HuH-7 (cell line): Measurements from ENCODE around the gene RUNDC3A.
"Not testable (repeated sequence)": the region's sequence is repeated elsewhere in the genome, so short reads cannot be mapped to it uniquely, and the experiment has no call there.

Source experiments
- DNase-seq: peaks from one replicate; pipeline ENCODE4 v3.0.0; 2011; ENCODE audit warnings: low spot score

Gene RUNDC3A

GRCh38 chr17:44359006-44359405, 50.6 kb downstream of the RUNDC3A start:
- no peak for DNase-seq

DNA sequence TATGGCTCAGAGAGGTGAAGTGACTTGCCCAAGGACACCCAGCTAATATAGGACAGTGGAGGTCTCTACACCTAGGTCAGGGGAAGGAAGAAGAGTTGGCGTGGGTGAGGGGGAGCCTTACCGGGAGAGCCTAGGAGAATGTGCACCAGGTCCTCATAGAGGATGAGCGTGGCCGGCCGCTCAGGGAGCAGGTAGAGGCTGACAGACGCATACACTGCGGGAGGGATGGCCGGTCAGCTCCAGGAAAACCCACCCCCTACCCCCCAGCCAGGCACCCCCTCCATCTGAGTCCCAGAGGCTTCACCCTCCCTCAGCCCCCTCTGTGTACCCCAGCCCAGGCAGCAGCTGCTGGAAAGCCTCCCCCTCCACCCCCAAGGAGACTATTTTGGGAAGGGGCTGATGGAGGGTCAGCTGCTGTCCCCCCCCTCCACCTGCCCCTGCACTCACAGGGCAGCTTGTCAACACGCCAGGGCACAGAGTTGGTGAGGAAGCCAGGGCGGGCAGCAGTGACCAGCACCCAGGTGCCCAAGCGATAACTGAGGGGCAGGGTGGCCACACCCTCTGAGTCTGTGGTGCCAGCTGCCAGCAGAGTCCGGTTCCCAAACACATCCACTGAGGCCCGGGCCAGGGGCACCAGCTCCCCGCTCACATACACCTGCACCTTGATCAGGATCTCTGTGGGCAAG, 51.2 kb downstream of the RUNDC3A start:
- DNase-seq = no peak

GRCh38 chr17:44360144-44360533, 51.7 kb downstream of the RUNDC3A start:
- no peak for DNase-seq

- no peak for DNase-seq
Measured at GRCh38 chr17:44360826-44361225, 52.4 kb downstream of the RUNDC3A start.

DNA sequence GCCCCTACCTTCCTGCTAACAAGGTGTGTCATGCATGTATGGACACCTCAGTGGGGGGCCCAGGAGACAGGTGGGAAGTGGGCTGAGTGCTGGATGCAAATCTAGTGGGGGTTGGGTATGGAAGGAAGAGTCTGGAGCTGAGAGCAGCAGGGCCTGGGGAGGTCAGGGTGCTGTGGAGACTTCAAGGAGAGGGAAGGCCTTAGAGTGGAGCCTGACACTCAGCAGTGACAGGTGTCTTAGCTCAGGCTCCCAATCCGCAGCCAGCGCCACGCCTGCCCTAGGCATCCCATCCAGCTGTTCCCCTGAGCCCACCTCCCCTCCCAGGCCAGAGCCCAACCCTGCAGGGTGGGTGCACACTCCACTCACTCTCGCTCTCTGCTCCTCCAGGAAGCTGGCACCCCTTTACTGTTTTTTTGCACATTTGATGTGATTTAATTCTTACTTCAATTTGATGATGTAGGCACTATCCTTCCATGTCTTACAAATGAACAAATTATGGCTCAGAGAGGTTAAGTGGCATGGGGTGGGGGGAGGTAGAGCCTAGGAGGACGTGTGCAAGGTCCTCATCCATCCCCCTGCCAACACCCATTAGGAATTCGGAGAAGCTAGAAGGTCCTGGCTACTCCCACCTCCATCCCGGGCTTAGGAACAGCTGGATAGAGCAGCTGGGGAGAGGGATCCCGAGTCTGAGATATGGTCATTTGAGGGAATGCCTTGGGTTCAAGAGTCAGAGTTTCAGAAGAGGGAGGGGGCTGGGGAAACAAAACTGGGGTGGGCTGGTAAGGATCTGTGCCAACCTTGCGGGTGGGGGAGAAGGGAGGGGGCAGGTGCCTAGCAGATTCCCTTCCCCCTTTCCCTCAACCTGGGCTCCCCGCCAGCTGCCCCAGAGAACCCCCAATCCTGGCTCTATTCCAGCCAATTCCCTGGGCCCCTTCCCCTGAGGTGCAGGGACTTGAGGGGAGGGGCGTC, 53.2 kb downstream of the RUNDC3A start:
- DNase-seq = no peak

GRCh38 chr17:44362459-44362948, 54.1 kb downstream of the RUNDC3A start:
- no peak for DNase-seq

GRCh38 chr17:44362949-44363612, 54.7 kb downstream of the RUNDC3A start:
- DNase-seq = peak; percentile 73

DNA sequence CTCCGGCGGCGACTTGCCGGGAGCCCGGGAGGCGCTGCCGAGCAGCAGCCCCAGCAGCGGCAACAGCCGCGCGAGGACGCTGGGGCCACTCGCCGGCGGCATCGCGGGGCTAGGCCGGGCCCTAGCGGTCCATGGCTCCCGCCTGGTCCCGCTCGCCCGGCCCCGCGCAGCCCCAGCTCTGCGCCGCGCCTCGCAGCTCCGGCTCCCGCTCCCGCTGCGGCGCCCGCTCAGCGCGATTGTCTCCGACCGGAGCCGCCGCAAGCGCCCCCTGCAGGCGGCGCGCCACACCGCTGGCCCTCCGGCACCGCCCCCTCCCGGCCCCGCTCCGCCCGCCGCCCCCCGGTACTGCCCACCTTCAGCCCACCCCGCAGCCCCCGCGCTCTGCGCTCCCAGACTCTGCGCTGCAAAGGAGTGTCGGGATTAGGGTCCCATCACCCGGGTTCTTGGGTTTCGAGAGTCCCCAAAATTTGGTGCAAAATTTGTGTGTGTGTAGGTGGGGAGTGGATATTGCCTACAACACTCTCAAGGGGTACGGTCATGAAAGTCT, 55.3 kb downstream of the RUNDC3A start, which contains the start of gene FAM171A2:
Gene FAM171A2 (minus strand): TSS at position 241 of the 547 bp plus-strand sequence. CDS start 139 bp downstream, at position 102.
- peak; percentile 85 for DNase-seq

- not testable (repeated sequence) for DNase-seq
Measured at GRCh38 chr17:44365051-44365450, 56.6 kb downstream of the RUNDC3A start.

DNA sequence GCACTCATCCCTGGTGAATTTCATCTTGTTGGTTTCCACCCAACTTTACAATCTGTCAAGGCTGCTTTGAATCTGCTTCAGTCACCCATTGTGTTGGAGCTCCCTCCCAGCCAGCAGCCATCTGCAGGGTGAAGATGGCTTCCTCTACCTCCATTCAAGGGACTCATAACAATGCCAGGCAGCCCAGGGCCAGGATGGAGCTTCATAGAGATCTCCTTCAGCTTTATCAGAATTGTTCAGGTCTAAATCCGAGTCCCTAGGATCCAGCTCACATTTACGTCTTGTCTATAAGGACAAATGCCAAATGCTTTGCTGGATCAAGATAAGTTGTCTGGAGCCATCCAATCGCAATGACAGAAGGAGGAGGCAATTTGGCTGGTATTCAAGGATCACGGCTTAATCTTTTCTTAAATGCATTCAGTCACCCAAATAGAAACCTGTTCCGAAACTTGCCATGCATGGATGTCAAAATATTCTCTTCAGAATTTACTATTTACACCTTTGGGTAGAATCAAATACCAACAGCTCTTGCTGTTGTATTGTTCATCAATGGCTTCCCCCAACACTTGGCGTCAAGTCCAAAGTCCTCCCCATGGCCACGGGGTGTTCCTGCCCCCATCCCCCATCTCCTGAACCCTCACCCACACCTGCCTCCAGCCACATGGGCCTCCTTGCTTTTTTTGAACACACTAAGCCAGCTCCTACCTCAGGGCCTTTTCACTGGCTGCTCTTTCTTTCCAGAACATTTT, 59.0 kb downstream of the RUNDC3A start:
- DNase-seq = no peak
